ENCODE results near the gene L3MBTL1. TPM values are rescaled to one million over a fixed set of nuclear protein-coding genes. Genes with fewer than 3 reads are reported as not detected.
A peak's percentile ranks its signal among the peaks of the same experiment; 100 is the strongest.

Gene L3MBTL1
- total RNA-seq, 3 donors from 2014 or later, result 8.6 to 24.7 (median 17.4) TPM

DNA sequence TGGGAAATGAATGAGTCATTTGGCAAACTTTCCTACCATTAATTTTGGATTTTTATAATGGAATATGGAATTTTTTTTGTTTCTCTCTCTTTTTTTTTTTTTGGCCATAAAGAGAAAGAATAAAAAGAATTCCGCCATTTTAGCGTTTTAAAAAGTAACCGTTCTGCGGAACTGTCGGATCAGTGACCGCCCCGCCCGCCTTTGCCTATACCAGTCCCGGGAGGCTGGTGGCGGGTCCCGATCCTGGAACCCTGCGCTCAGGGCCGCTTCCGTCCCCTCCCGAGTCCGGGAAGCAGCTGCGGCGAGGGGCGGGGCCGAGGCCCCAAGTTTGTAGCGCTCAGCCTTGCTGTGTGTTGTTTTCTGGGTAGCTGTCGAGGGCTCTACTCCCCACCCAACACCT lies 609 bp downstream of the L3MBTL1 start:
- Histone ChIP-seq H3K27me3 (no peaks in the 10 kb centered on the region), H3K27ac (no peak overlapping the region), H3K4me3 (peak overlapping the region; percentile 54 to 86 (median 60)), H3K9me3 (no peaks in the 10 kb centered on the region), H3K36me3 (no peaks in the 10 kb centered on the region), H3K4me1 (no peaks in the 10 kb centered on the region)
- intact Hi-C loops (cut with DNase I; ENCODE audit: low total_unique reads), result loop anchor here (1.0 kb wide), 1 partner anchor 13 kb away; no protein-coding TSS in a partner anchor
- DNase-seq (ENCODE audit: low spot score in 2 of 2), result no peak
- TF ChIP-seq POLR2AphosphoS5 (IDR thresholded peaks at IDR 0.05) (no peak), POLR2A (IDR thresholded peaks at IDR 0.05) (no peak)
- TF ChIP-seq, protein P1, sequence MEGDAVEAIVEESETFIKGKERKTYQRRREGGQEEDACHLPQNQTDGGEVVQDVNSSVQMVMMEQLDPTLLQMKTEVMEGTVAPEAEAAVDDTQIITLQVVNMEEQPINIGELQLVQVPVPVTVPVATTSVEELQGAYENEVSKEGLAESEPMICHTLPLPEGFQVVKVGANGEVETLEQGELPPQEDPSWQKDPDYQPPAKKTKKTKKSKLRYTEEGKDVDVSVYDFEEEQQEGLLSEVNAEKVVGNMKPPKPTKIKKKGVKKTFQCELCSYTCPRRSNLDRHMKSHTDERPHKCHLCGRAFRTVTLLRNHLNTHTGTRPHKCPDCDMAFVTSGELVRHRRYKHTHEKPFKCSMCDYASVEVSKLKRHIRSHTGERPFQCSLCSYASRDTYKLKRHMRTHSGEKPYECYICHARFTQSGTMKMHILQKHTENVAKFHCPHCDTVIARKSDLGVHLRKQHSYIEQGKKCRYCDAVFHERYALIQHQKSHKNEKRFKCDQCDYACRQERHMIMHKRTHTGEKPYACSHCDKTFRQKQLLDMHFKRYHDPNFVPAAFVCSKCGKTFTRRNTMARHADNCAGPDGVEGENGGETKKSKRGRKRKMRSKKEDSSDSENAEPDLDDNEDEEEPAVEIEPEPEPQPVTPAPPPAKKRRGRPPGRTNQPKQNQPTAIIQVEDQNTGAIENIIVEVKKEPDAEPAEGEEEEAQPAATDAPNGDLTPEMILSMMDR (IDR thresholded peaks at IDR 0.05), result no peak

GRCh38 chr20:43508604-43509040 lies 1.1 kb downstream of the L3MBTL1 start:
- Histone ChIP-seq H3K27ac (no peak overlapping the region), H3K27me3 (no peaks in the 10 kb centered on the region), H3K4me3 (peak overlapping the region in 1 of 3 donors; percentile 54), H3K9me3 (no peaks in the 10 kb centered on the region), H3K36me3 (no peaks in the 10 kb centered on the region), H3K4me1 (no peaks in the 10 kb centered on the region)
- intact Hi-C loops (cut with DNase I; ENCODE audit: low total_unique reads), result loop anchor here (1.0 kb wide), 1 partner anchor 13 kb away; no protein-coding TSS in a partner anchor
- DNase-seq (ENCODE audit: low spot score in 2 of 2), result no peak
- TF ChIP-seq POLR2AphosphoS5 (IDR thresholded peaks at IDR 0.05) (no peak), POLR2A (IDR thresholded peaks at IDR 0.05) (no peak)
- TF ChIP-seq, protein P1 (IDR thresholded peaks at IDR 0.05), result no peak

DNA sequence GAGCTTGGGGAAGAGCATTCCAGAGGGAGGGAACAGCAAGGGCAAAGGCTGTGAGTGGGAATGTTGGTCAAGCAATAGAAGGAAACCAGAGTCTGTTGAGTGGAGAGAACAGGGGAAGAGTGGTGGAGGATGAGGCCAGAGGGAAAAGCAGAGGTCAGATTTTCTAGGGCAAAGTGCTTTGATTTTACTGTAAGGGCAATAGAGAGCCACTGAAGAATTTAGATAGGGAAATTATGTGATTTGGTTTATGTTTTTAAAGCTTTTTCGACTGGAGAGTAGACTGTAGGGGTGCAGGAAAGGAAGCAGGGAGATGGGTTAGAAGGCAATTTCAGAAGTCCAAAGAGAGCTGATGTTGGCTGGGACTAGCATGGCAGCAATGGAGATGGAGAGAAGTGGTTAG lies 4.4 kb downstream of the L3MBTL1 start:
- intact Hi-C loops (cut with DNase I; ENCODE audit: low total_unique reads), result no loop called here
- no peaks in the 10 kb centered on the region for H3K4me1 ChIP-seq
- no peak overlapping the region for H3K27ac ChIP-seq
- no peaks in the 10 kb centered on the region for H3K27me3 ChIP-seq
- DNase-seq (ENCODE audit: low spot score in 2 of 2), result no peak
- no peak overlapping the region for H3K4me3 ChIP-seq
- no peaks in the 10 kb centered on the region for H3K9me3 ChIP-seq
- no peaks in the 10 kb centered on the region for H3K36me3 ChIP-seq
- TF ChIP-seq POLR2AphosphoS5 (IDR thresholded peaks at IDR 0.05), result no peak
- TF ChIP-seq POLR2A (IDR thresholded peaks at IDR 0.05), result no peak
- TF ChIP-seq, protein P1 (IDR thresholded peaks at IDR 0.05), result no peak

DNA sequence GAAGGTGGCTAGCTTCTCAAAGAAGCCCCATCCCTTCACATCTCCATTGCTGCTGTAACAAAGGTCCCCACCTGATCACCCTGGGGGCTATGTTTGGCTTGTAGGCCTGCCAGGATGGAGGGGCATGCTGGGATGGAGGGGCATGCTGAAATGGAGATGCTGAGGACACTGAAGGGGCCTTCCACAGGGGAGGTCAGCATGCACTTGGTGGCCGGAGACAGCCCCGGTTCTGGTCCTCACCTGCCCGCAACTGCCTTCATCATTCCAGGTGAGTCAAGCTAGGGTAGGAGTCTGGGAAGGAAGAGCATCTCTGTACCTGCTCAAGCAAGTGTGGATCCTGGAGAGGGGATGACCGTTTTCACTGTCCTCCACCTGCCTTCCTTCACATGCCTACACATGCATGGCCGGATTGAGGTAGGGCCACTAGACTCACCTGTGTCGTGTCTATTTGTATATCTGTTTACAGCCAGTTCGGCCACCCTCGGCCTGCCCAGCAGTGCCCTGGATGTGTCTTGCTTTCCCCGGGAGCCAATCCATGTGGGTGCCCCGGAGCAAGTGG lies 6.0 kb downstream of the L3MBTL1 start:
- H3K27ac ChIP-seq, result peak overlapping the region; percentile 68 to 76
- intact Hi-C loops (cut with DNase I; ENCODE audit: low total_unique reads), result no loop called here
- DNase-seq (ENCODE audit: low spot score in 2 of 2), result no peak

More for the DNA sequence above, 6.0 kb downstream of the L3MBTL1 start:
- Histone ChIP-seq H3K27me3 (no peaks in the 10 kb centered on the region), H3K9me3 (no peaks in the 10 kb centered on the region), H3K4me1 (no peaks in the 10 kb centered on the region), H3K4me3 (peak overlapping the region; percentile 49 to 76 (median 65)), H3K36me3 (no peaks in the 10 kb centered on the region)
- TF ChIP-seq, protein P1 (IDR thresholded peaks at IDR 0.05), result no peak
- TF ChIP-seq POLR2AphosphoS5 (IDR thresholded peaks at IDR 0.05), result no peak
- TF ChIP-seq POLR2A (IDR thresholded peaks at IDR 0.05), result no peak

All from breast epithelium (tissue), 4 donors.